Omental fat pad (tissue), 4 donors: ENCODE results near the gene UBE3B. TPM values are rescaled to one million over a fixed set of nuclear protein-coding genes. Genes with fewer than 3 reads are reported as not detected.

Experiments
- ATAC-seq: fragments of 150-250 bp; one replicate; pipeline ENCODE4 v1.9.1; 2016; ENCODE audit warnings: mild to moderate bottlenecking, moderate library complexity; ENCODE audit not compliant: low FRiP score
- DNase-seq: peaks from one replicate; pipeline ENCODE4 v3.0.0-alpha.2; 2019; ENCODE audit warnings: low spot score
- total RNA-seq, 4 donors: library from RNA; depleted of rRNA; stranded (reverse); fragments of >200 nt; gene quantifications; one replicate each; pipeline ENCODE4 v1.1.0, GENCODE V29; 2016
- TF ChIP-seq, protein P1 (sequence below), 3 donors: fragments of 450-650 bp; IDR thresholded peaks; one replicate each; pipeline ENCODE4 v1.5.1; 2016 to 2017; ENCODE audit warnings: antibody characterized with exemption in 3 of 3, mild to moderate bottlenecking in 3 of 3, moderate library complexity in 2 of 3

Gene UBE3B
- total RNA-seq, 4 donors from 2014 or later = 36.6 to 82.4 (median 40.1) TPM

DNA sequence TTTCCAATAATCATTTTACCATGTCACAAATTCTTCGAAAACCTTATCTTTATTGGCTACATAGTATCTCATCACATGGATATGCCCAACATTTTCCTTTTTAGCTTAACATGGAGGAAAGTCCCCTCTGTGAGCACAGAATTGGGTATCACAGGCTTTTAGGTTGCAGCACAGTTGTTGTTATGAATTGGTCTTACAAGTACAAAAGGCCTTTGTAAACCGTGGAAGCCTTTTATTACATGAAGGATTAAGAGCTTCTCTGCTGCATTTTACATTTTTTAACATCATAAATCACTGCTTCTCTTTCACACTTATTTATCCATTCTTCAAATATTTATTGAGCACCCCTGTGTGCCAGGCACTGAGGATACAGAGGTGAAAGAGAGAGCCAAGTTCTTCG is 26.2 kb downstream of the UBE3B start:
- no peak for ATAC-seq
- DNase-seq = no peak
- TF ChIP-seq, protein P1, sequence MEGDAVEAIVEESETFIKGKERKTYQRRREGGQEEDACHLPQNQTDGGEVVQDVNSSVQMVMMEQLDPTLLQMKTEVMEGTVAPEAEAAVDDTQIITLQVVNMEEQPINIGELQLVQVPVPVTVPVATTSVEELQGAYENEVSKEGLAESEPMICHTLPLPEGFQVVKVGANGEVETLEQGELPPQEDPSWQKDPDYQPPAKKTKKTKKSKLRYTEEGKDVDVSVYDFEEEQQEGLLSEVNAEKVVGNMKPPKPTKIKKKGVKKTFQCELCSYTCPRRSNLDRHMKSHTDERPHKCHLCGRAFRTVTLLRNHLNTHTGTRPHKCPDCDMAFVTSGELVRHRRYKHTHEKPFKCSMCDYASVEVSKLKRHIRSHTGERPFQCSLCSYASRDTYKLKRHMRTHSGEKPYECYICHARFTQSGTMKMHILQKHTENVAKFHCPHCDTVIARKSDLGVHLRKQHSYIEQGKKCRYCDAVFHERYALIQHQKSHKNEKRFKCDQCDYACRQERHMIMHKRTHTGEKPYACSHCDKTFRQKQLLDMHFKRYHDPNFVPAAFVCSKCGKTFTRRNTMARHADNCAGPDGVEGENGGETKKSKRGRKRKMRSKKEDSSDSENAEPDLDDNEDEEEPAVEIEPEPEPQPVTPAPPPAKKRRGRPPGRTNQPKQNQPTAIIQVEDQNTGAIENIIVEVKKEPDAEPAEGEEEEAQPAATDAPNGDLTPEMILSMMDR (IDR thresholded peaks at IDR 0.05) = no peak

- no peak for DNase-seq
- TF ChIP-seq, protein P1 (IDR thresholded peaks at IDR 0.05) = no peak
- ATAC-seq = no peak
Observed at GRCh38 chr12:109504068-109504467, 26.6 kb downstream of the UBE3B start.

DNA sequence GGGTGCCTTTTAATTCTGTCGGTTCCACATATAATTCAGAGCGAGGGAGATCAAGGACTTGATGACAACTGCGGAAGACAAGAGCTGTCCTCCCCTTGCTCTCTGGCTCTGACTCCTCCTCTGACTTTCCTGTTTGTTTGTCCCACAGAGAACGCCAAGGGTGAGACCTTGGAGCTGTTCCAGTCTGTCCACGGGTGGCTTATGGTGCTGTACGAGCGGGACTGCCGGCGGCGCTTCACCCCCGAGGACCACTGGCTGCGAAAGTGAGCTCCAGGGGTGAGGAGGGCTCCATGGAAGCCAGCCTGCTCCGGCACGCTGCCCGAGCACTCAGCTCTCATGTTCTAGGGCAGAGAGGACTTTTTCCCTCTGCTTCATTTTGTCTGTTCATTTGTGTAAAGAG is 32.8 kb downstream of the UBE3B start:
- TF ChIP-seq, protein P1 (IDR thresholded peaks at IDR 0.05) = no peak
- DNase-seq = no peak
- no peak for ATAC-seq

- DNase-seq (no peak), ATAC-seq (no peak)
- TF ChIP-seq, protein P1 (IDR thresholded peaks at IDR 0.05) = no peak
Observed at GRCh38 chr12:109512608-109513007, 35.2 kb downstream of the UBE3B start.

DNA sequence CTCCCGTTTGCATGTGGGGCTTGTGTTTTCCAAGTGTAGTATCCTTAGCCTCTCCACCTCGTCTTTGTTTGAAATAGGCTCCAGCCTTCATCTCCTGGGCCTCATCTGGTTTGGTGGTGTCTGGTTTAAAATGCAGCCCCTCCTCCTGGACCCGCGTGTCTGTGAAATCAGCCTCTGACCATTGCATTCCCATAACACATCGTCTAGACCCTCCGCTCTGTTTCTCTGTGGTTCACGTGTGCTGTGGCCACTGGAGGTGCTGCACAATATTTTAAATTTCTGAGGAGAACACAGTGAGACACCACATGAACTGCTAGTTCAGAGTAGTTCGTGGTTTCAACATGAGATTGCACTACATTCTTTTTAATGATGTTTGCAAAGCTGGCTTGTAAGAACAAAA is 35.6 kb downstream of the UBE3B start:
- ATAC-seq = no peak
- TF ChIP-seq, protein P1 (IDR thresholded peaks at IDR 0.05) = no peak

GRCh38 chr12:109513977-109514376 is 36.5 kb downstream of the UBE3B start:
- DNase-seq (no peak), ATAC-seq (no peak)
- TF ChIP-seq, protein P1 (IDR thresholded peaks at IDR 0.05) = no peak

More for the DNA sequence above, 35.6 kb downstream of the UBE3B start:
- DNase-seq = no peak

GRCh38 chr12:109517619-109518018 is 40.2 kb downstream of the UBE3B start:
- DNase-seq (no peak), ATAC-seq (no peak)
- TF ChIP-seq, protein P1 (IDR thresholded peaks at IDR 0.05) = no peak
